ENCODE results near the gene FTO. TPM values are rescaled to one million over a fixed set of nuclear protein-coding genes. Genes with fewer than 3 reads are reported as not detected.

Gene FTO
- total and polyA plus RNA-seq, 2 of the 13 experiments (the other 11 are each of a cell fraction or from before 2014, with no cell fraction given) = 41.6 to 55.8 TPM

- no TSS peak for BruUV-seq (replicated peaks)
- intact Hi-C loops (cut with micrococcal nuclease; ENCODE audit: unreplicated experiment) (no loop called here), in situ Hi-C loops (cut with HindIII; ENCODE audit: extremely low pct_ligation_motif_present, low pct_unique_long_range_greater_than_20kb) (no loop called here)
- peaks cover 25% of the 10 kb centered on the region for H3K9me3 ChIP-seq (ENCODE audit: low read length)
- H3K36me3 ChIP-seq (replicated peaks in 1 of 2; ENCODE audit: control insufficient read depth in 1 of 2, insufficient read depth in 2 of 2, low read length in 2 of 2) = no peaks in the 10 kb centered on the region
- H3K4me3 ChIP-seq (replicated peaks in 1 of 3; ENCODE audit: insufficient read depth in 1 of 3, low read depth in 2 of 3, low read length in 3 of 3) = no peak overlapping the region
- no peak overlapping the region for H3K27ac ChIP-seq (ENCODE audit: extremely low read length, insufficient read depth, low read length)
- no peak overlapping the region for H3K4me2 ChIP-seq (ENCODE audit: low read depth, low read length)
- H3K4me1 ChIP-seq (ENCODE audit: insufficient read depth, low read length) = no peaks in the 10 kb centered on the region
- H2AFZ ChIP-seq (ENCODE audit: low read length) = no peak overlapping the region
- H3K27me3 ChIP-seq (ENCODE audit: control insufficient read depth in 1 of 2, insufficient read depth in 2 of 2, low read length in 2 of 2) = no peaks in the 10 kb centered on the region
- no peak for ATAC-seq
- POLR2A ChIA-PET = no interaction called here
- CTCF ChIA-PET (ENCODE audit: low intra/inter-chr PET ratio, low total read pairs) = no interaction called here
- no peaks in the 10 kb centered on the region for H4K20me1 ChIP-seq (ENCODE audit: insufficient read depth, low read length)
- TF ChIP-seq ZNF512B (CRISPR knock-in tag; IDR thresholded peaks at IDR 0.05; ENCODE audit: borderline replicate concordance) (no peak), ZNF430 (CRISPR knock-in tag; IDR thresholded peaks at IDR 0.05) (no peak), RBAK (CRISPR knock-in tag; IDR thresholded peaks at IDR 0.05) (no peak), ZNF788 (CRISPR knock-in tag; IDR thresholded peaks at IDR 0.05; ENCODE audit: borderline replicate concordance) (no peak), HNRNPLL (IDR thresholded peaks at IDR 0.05; ENCODE audit: low read depth, low read length, poor library complexity, severe bottlenecking) (no peak), AGO2 (optimal IDR thresholded peaks at IDR 0.05; ENCODE audit: low read depth, low read length) (no peak), SNRNP70 (IDR thresholded peaks at IDR 0.05; ENCODE audit: low read depth, low read length) (no peak), ZNF432 (CRISPR knock-in tag; IDR thresholded peaks at IDR 0.05; ENCODE audit: borderline replicate concordance) (no peak), ZFYVE20 (CRISPR knock-in tag; IDR thresholded peaks at IDR 0.05; ENCODE audit: borderline replicate concordance, low read depth) (no peak), YEATS2 (CRISPR knock-in tag; IDR thresholded peaks at IDR 0.05; ENCODE audit: borderline replicate concordance) (no peak), ZNF646 (CRISPR knock-in tag; IDR thresholded peaks at IDR 0.05) (no peak), ZNF33B (CRISPR knock-in tag; IDR thresholded peaks at IDR 0.05) (no peak), ZNF598 (CRISPR knock-in tag; IDR thresholded peaks at IDR 0.05; ENCODE audit: borderline replicate concordance) (no peak)
- no peaks in the 10 kb centered on the region for H3K79me2 ChIP-seq (ENCODE audit: insufficient read depth, low read length)
- no peak for FAIRE-seq
- no peak for DNase-seq (ENCODE audit: low spot score)
- WGBS (ENCODE audit: low lambda C conversion rate) = 93% methylated on average over 3 of the region's 3 CpGs
- H3K9ac ChIP-seq (ENCODE audit: insufficient read depth, low read depth, low read length) = no peak overlapping the region
Observed at GRCh38 chr16:54027995-54028394, 324.0 kb downstream of the FTO start.
